Memory B cell (primary cell): Measurements from ENCODE around the gene JMJD8.
A peak's percentile ranks its signal among the peaks of the same experiment; 100 is the strongest.

ENCODE experiments used
- ATAC-seq: fragments of 150-1000 bp; cut with Tn5 transposase; 2 replicates; pipeline ENCODE4 v1.10.0; 2021; ENCODE audit warnings: low read depth, mild to moderate bottlenecking, moderate library complexity
- DNase-seq, 2 donors: peaks; one replicate each; pipeline ENCODE4 v3.0.0; 2022; ENCODE audit warnings: low spot score in 2 of 2
- H3K27ac Mint-ChIP-seq: one replicate; pipeline ENCODE4 v1.8.0; 2022; ENCODE audit warnings: mild to moderate bottlenecking, moderate library complexity, mixed read lengths
- H3K27me3 Mint-ChIP-seq: one replicate; pipeline ENCODE4 v1.8.0; 2022; ENCODE audit warnings: mixed read lengths
- H3K36me3 Mint-ChIP-seq: one replicate; pipeline ENCODE4 v1.8.0; 2022; ENCODE audit warnings: mild to moderate bottlenecking, mixed read lengths
- H3K4me1 Mint-ChIP-seq: one replicate; pipeline ENCODE4 v1.8.0; 2022; ENCODE audit warnings: mixed read lengths
- H3K4me3 Mint-ChIP-seq: one replicate; pipeline ENCODE4 v1.8.0; 2022; ENCODE audit warnings: mild to moderate bottlenecking, moderate library complexity, mixed read lengths
- H3K9me3 Mint-ChIP-seq: one replicate; pipeline ENCODE4 v1.8.0; 2022; ENCODE audit warnings: mixed read lengths

The JMJD8 gene

DNA sequence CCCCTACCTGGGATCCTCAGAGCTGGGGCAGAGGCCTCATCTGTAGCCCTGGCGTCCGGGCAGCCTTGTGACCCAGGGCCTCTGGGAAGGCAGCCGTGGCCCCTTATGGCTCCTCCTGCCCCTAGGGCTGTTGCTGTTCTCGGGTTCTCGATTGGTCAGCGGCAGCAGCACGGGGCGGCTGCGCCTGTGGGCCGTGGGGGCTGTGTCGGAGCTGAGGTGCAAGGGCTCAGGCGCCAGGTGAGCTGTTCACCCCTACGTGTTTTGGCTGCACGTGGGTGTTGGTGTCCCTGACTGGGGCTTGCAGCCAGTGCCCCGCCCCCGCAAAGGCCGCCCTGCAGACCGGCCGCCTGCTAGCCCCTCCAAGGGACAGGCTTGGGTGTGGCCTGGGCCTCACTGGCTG is 22.0 kb downstream of the JMJD8 start:
- Mint-ChIP-seq H3K9me3 (no peaks in the 10 kb centered on the region), H3K27me3 (no peaks in the 10 kb centered on the region), H3K36me3 (no peaks in the 10 kb centered on the region), H3K4me3 (no peak overlapping the region), H3K4me1 (peaks cover 6% of the 10 kb centered on the region), H3K27ac (no peak overlapping the region)
- DNase-seq (no peak), ATAC-seq (no peak)

DNA sequence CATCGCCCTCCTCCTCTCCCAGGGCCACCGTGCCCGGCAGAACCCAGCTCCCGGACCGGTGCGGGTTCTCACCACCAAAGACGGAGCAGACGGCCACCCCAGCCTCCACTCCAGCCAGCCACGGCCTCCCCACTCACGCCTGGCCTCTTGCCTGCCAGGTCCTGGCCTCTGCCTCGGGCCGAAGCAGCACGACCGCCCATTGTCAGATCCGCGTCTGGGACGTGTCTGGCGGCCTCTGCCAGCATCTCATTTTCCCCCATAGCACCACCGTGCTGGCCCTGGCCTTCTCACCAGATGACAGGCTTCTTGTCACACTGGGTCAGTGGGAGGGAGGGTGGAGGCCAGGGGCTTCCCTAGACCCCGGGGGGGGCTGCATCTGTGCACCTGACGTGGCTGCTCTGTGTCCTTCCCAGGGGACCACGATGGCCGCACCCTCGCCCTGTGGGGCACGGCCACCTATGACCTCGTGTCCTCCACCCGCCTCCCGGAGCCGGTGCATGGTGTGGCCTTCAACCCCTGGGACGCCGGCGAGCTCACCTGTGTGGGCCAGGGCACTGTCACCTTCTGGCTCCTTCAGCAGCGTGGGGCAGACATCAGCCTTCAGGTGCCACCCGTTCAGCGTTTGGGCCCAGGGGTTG is 22.8 kb downstream of the JMJD8 start:
- H3K4me1 Mint-ChIP-seq: peaks cover 6% of the 10 kb centered on the region
- H3K9me3 Mint-ChIP-seq: no peaks in the 10 kb centered on the region
- no peaks in the 10 kb centered on the region for H3K27me3 Mint-ChIP-seq
- peak overlapping the region; percentile 29 for H3K4me3 Mint-ChIP-seq
- no peak overlapping the region for H3K27ac Mint-ChIP-seq
- no peak for DNase-seq
- no peaks in the 10 kb centered on the region for H3K36me3 Mint-ChIP-seq
- no peak for ATAC-seq

DNA sequence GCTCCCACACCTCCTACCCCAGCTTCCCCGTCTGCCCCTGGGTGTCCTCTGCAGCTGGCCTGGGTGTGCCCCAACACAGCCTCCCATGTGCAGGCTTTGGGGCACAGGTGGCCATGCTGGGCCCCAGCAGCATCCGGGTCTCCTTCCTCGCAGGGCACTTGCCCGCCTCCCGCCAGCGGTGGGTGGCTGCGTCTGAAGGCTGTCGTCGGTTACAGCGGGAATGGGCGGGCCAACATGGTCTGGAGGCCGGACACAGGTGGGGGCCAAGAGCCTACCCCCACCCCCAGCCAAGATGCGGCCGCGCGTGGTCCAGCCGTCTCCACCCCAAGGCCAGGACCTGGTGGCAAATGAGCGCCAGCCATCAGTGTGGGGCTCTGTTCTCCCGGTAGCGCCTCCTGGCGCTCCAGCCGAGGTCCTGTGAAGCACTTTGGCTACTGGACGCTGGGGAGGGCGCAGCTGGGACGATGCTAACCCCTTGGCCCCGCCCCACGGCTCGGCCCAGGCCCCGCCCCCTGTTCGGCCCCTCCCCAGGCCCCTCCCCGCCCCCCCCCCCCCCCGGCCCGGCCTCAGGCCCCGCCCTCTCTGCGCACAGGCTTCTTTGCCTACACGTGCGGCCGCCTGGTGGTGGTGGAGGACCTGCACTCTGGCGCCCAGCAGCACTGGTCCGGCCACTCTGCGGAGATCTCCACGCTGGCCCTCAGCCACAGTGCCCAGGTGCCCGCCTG is 23.5 kb downstream of the JMJD8 start:
- H3K27ac Mint-ChIP-seq: no peak overlapping the region
- ATAC-seq: peak; percentile 78
- DNase-seq: peak; percentile 62 to 65
- H3K9me3 Mint-ChIP-seq: no peaks in the 10 kb centered on the region
- peaks cover 6% of the 10 kb centered on the region for H3K4me1 Mint-ChIP-seq
- H3K4me3 Mint-ChIP-seq: peak overlapping the region; percentile 52
- no peaks in the 10 kb centered on the region for H3K36me3 Mint-ChIP-seq
- H3K27me3 Mint-ChIP-seq: no peaks in the 10 kb centered on the region

DNA sequence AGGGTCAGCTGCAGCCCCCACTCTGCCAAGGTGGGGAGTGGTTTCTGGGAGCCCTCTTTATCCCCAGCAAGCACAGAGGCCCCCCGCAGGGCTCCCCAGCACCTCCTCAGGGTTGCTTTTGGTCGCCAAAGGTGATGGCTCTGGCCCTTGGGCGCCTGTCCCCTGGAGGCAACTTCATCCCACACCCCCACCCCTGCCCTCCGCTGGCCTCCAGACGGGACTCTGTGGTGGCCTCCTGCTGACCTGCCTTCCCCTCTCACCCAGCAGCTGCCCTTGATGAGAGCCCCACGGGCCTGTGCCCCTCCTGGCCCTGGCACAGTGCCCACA is 24.0 kb downstream of the JMJD8 start:
- H3K4me3 Mint-ChIP-seq: no peak overlapping the region
- peaks cover 6% of the 10 kb centered on the region for H3K4me1 Mint-ChIP-seq
- no peaks in the 10 kb centered on the region for H3K36me3 Mint-ChIP-seq
- H3K9me3 Mint-ChIP-seq: no peaks in the 10 kb centered on the region
- H3K27ac Mint-ChIP-seq: no peak overlapping the region
- ATAC-seq (peak; percentile 2), DNase-seq (no peak)
- H3K27me3 Mint-ChIP-seq: no peaks in the 10 kb centered on the region

DNA sequence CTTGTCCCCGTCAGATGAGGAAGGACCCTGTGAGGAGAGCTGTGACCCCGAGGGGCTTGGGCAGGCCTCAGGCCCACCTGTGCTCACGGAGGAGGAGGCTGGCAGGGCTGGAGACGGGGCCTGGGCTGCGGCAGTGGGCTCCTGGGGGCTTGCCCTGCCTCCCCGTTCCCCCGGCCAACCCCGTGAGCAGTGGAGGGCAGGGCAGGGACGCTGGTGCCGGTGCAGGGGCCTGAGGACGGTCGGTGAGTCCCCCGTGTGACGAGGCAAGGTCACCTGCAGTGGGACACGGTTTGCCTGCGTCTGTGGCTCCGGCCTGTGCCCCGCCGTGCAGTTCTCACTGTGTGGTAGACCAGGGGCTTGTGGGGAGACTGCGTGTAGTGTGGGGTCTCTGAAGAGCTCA is 24.5 kb downstream of the JMJD8 start:
- peaks cover 6% of the 10 kb centered on the region for H3K4me1 Mint-ChIP-seq
- no peak overlapping the region for H3K27ac Mint-ChIP-seq
- no peaks in the 10 kb centered on the region for H3K36me3 Mint-ChIP-seq
- H3K27me3 Mint-ChIP-seq: no peaks in the 10 kb centered on the region
- no peak for ATAC-seq
- no peak for DNase-seq
- no peaks in the 10 kb centered on the region for H3K9me3 Mint-ChIP-seq
- H3K4me3 Mint-ChIP-seq: no peak overlapping the region

DNA sequence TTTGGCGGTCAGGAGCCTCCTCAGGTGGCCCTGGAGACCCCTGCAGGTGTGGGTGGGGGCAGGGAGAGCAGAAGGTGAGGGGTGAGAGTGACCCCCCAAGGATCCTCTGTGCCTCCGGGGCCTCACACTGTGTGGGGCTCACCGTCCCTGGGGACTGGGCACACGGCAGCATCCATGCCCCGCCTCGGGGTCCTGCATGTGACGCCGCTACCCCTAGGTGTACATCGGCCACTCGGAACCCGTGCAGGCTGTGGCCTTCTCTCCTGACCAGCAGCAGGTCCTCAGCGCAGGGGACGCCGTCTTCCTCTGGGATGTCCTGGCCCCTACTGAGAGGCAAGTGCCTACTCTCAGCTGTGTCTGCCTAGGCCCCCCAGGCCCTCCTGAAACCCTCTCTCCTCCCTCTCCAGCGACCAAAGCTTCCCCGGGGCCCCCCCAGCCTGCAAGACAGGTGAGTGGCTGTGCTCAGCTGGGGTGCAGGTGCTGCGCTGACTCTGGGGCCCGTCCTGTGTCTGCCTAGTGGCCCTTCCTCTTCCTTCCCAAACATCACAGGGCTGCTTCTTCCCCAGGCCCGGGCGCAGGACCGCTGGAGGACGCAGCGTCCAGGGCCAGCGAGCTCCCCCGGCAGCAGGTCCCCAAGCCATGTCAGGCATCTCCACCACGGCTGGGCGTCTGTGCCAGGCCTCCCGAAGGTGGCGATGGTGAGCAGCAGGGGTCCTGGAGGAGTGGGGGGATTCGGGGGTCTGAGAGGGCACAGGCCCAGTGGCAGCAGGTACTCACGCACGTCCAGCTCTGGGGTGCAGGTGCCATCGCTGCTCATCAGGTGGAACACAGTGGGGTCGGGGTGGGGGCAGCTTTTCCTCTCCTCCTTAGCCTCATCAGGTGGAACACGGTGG is 25.2 kb downstream of the JMJD8 start:
- DNase-seq (no peak), ATAC-seq (no peak)
- H3K9me3 Mint-ChIP-seq: no peaks in the 10 kb centered on the region
- no peaks in the 10 kb centered on the region for H3K27me3 Mint-ChIP-seq
- peaks cover 6% of the 10 kb centered on the region for H3K4me1 Mint-ChIP-seq
- no peaks in the 10 kb centered on the region for H3K36me3 Mint-ChIP-seq
- no peak overlapping the region for H3K4me3 Mint-ChIP-seq
- no peak overlapping the region for H3K27ac Mint-ChIP-seq

DNA sequence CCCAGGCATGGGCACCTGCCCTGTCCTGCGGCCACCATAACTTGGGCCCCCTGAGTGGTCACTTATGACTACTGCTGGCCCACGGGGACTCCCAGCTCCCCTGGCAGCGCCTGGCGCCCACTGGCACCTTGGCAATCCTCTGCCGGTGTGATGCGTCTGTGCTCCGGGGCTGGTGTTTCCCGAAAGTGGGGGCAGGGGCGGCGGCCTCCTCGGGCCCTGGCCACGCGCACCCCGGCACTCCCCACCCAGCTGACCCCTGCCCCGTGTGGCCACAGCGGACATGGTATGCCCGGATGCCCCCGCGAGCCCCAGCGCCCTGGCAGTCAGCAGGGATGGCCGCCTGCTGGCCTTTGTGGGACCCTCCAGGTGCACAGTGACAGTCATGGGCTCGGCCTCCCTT is 26.6 kb downstream of the JMJD8 start:
- Mint-ChIP-seq H3K4me3 (no peak overlapping the region), H3K36me3 (no peaks in the 10 kb centered on the region), H3K9me3 (no peaks in the 10 kb centered on the region), H3K4me1 (peaks cover 6% of the 10 kb centered on the region), H3K27me3 (no peaks in the 10 kb centered on the region), H3K27ac (no peak overlapping the region)
- DNase-seq: no peak
- no peak for ATAC-seq

DNA sequence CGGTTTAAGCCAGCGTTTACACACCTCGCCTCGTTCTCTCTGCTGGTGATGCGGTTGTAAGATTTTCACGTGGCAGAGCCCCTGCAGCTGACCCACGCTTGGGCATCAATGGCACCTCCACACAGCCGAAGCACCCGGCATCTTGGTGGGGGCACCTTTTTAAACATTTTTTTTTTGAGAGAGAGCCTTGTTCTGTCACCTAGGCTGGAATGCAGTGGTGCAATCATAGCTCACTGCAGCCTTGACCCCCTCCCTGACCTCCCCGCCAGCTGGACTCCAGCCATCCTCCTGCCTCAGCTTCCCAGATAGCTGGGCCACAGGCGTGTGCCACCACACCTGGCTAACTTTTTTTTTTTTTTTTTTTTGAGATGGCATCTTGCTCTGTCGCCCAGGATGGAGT is 30.1 kb downstream of the JMJD8 start:
- Mint-ChIP-seq H3K4me1 (no peaks in the 10 kb centered on the region), H3K4me3 (no peak overlapping the region), H3K9me3 (no peaks in the 10 kb centered on the region), H3K36me3 (no peaks in the 10 kb centered on the region), H3K27ac (no peak overlapping the region), H3K27me3 (no peaks in the 10 kb centered on the region)
- no peak for ATAC-seq
- DNase-seq: no peak

DNA sequence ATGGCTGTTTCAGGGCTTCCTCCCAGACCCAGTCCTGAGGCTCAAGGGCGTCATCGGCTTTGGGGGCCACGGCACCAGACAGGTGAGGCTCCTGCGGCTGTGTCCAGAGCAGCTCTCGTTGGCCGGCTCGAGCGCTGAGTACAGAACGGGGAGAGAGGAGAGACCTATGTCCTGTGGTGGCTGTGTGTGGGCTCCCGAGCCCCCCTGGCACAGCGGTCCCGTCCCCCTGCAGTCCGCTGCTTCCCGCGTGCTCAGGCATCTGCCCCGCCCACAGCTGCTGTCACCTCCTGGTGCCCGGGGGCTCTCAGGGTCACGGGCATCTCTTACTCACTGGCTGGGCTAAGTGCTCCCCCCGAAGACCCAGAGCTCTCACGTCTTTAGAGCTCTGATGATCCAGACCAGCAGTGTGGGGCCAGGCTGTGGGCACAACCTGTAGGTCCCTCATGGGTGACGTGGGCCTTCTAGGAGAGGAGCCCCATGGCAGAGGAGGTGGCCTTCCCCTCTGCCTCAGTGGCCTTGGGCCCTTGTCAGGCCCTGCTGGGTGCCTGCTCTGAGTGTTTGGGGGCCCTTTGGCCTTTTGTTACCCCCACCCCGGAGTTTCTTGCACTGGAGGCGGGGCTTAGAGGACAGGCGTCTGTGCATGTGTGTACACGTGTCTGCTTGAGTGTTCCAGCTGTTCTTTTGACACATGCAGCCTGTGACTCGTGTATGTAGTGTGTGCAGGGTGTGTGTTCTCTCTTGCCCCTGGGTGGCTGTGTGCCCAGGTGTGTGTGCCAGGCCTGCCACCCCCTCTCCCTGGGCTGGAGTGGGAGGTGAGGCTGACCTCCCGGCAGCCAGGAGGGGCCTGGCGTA is 31.5 kb downstream of the JMJD8 start:
- DNase-seq (no peak), ATAC-seq (no peak)
- Mint-ChIP-seq H3K27ac (no peak overlapping the region), H3K36me3 (no peaks in the 10 kb centered on the region), H3K4me3 (no peak overlapping the region), H3K9me3 (no peaks in the 10 kb centered on the region), H3K27me3 (no peaks in the 10 kb centered on the region), H3K4me1 (peaks cover 6% of the 10 kb centered on the region)

DNA sequence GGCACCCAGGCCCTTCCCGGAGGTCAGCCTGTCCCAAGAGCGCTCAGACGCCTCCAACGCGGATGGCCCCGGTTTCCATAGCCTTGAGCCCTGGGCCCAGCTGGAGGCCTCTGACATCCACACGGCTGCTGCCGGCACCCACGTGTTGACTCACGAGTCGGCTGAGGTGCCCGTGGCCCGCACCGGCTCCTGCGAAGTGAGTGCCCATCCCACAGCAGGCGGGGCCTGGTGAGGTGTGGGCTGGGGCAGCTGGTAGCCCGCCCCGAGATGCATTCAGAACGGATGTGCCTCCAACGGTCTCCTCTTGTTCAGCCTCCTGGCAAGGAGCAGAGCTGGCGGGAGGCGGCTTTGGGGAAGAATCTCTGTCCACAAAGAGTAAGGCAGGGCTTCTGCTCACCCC is 32.3 kb downstream of the JMJD8 start:
- Mint-ChIP-seq H3K4me1 (peaks cover 10% of the 10 kb centered on the region), H3K4me3 (no peak overlapping the region), H3K9me3 (no peaks in the 10 kb centered on the region), H3K27ac (no peak overlapping the region), H3K27me3 (no peaks in the 10 kb centered on the region), H3K36me3 (no peaks in the 10 kb centered on the region)
- ATAC-seq: no peak
- DNase-seq: no peak

DNA sequence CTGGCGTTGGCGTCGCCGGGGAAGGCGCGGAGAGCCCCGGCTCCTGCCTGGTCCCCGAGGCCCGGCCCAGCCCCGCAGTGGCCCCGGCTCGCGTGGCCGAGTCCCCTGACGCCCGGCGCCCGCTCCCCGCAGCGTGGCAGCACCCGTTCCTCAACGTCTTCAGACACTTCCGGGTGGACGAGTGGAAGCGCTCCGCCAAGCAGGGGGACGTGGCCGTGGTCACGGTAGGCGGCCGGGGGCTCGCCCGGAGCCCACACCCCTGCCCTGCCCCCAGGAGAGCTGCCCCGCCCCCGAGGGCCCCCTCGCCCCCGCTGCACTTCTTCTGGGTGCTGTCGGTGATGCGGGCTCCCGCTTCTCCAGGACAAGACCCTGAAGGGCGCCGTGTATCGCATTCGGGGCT is 34.5 kb downstream of the JMJD8 start:
- Mint-ChIP-seq H3K9me3 (no peaks in the 10 kb centered on the region), H3K27me3 (no peaks in the 10 kb centered on the region), H3K4me3 (peak overlapping the region; percentile 78), H3K4me1 (peaks cover 16% of the 10 kb centered on the region), H3K36me3 (no peaks in the 10 kb centered on the region), H3K27ac (no peak overlapping the region)
- DNase-seq (no peak), ATAC-seq (no peak)

DNA sequence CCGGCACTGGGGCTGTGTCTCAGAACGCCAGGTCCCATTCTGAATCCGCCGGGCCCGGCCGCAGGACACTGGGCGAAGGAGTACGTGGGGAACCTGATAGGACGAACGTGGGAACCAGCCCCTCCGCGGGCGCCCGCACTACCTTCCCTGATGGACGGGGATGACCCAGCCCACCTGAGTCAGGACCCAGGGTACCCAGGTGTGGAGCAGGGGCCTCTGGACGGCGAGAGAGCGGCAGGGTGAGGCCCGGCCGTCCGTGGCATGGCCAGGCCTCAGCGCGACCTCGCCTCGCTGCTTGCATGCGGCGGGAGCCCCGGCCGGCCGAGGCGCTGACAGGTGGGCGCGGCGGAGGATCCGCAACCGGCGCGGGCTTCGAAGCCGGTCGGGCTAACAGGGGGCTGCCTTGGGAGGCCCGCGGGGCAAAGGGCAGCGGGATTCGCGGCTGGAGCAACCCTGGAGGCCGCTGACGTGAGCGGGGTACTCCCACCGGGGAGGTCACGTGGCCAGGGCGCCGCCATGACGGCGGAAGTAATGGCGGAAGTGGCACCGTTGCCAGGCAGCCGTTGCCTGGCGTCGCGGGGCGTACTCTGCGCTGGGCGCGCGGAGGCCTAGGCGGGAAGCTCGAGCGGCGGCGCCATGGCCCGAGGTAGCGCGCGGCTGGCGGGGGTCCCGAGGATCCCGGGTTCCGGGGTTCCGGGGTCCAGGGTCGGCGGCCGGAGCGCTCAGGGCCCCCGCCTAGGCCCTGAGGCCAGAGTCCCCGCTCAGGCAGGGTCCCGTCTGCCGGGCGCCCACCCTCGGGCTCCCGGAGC is 35.1 kb downstream of the JMJD8 start, which contains the start of gene WDR90:
Gene WDR90 (plus strand): TSS at position 585 of the 809 bp plus-strand sequence. CDS start 52 bp downstream, at position 637.
- Mint-ChIP-seq H3K27me3 (no peaks in the 10 kb centered on the region), H3K27ac (peak within 1 kb of the TSS; percentile 77), H3K4me3 (peak within 1 kb of the TSS; percentile 82), H3K9me3 (no peaks in the 10 kb centered on the region), H3K4me1 (peaks cover 22% of the 10 kb centered on the region), H3K36me3 (no peaks in the 10 kb centered on the region)
- peak; percentile 88 for DNase-seq
- peak; percentile 98 for ATAC-seq
